Keratinocyte (primary cell): ENCODE data around the gene CDC6. TPM values are rescaled to one million over a fixed set of nuclear protein-coding genes. Genes with fewer than 3 reads are reported as not detected.

Experiments
- DNase-seq: peaks from one replicate; pipeline ENCODE4 v3.0.0-alpha.2; 2011; ENCODE audit warnings: low read depth, missing footprints, low spot score
- FAIRE-seq: peaks from 2 replicates; lab custom pipeline; 2011; peaks lifted over from hg19 to GRCh38; lab: Jason Lieb, UNC
- H2AFZ ChIP-seq: 2 replicates; pipeline ENCODE4 v1.6.0; 2012; ENCODE audit warnings: low read length, control low read depth, inconsistent platforms; ENCODE audit not compliant: control insufficient read depth
- H3K27ac ChIP-seq: 2 replicates; pipeline ENCODE4 v1.5.1; 2011; ENCODE audit warnings: low read length; ENCODE audit not compliant: control insufficient read depth, insufficient read depth
- H3K27me3 ChIP-seq: 3 replicates; pipeline ENCODE4 v1.6.0; 2011; ENCODE audit warnings: low read length; ENCODE audit not compliant: control insufficient read depth, insufficient read depth; ENCODE audit errors: extremely low read depth
- H3K36me3 ChIP-seq, 2 experiments: 2 replicates in 1 of 2; 3 replicates in 1 of 2; pipeline ENCODE4 v1.5.1; 2011; ENCODE audit warnings: low read length in 2 of 2, mild to moderate bottlenecking in 1 of 2; ENCODE audit not compliant: control insufficient read depth in 2 of 2, insufficient read depth in 2 of 2; ENCODE audit errors: extremely low read depth in 1 of 2
- H3K4me1 ChIP-seq: 3 replicates; pipeline ENCODE4 v1.5.1; 2011; ENCODE audit warnings: low read length; ENCODE audit not compliant: control insufficient read depth, insufficient read depth; ENCODE audit errors: extremely low read depth
- H3K4me2 ChIP-seq: 3 replicates; pipeline ENCODE4 v1.6.0; 2011; ENCODE audit warnings: low read depth, low read length; ENCODE audit not compliant: control insufficient read depth, insufficient read depth; ENCODE audit errors: extremely low read depth
- H3K4me3 ChIP-seq, 3 experiments: fragments of 200-600 bp in 1 of 3; sonication (generic) in 1 of 3; 2 replicates in 2 of 3; 3 replicates in 1 of 3; pipeline ENCODE4 v1.5.1; 2011 to 2016; ENCODE audit warnings: low read length in 3 of 3, mild to moderate bottlenecking in 3 of 3, control low read depth in 2 of 3, inconsistent platforms in 1 of 3, low read depth in 1 of 3, mixed read lengths in 1 of 3, mixed run types in 1 of 3, moderate library complexity in 1 of 3; ENCODE audit not compliant: control insufficient read depth in 2 of 3, insufficient read depth in 2 of 3; ENCODE audit errors: extremely low read depth in 1 of 3
- H3K79me2 ChIP-seq: 2 replicates; pipeline ENCODE4 v1.6.0; 2012; ENCODE audit warnings: low read length; ENCODE audit not compliant: control insufficient read depth, insufficient read depth
- H3K9ac ChIP-seq: 3 replicates; pipeline ENCODE4 v1.6.0; 2011; ENCODE audit warnings: low read length; ENCODE audit not compliant: control insufficient read depth, insufficient read depth; ENCODE audit errors: extremely low read depth
- H3K9me1 ChIP-seq: 3 replicates; pipeline ENCODE4 v1.6.0; 2011; ENCODE audit warnings: low read length; ENCODE audit not compliant: control insufficient read depth, insufficient read depth; ENCODE audit errors: extremely low read depth
- H3K9me3 ChIP-seq: 2 replicates; pipeline ENCODE4 v1.5.1; 2012; ENCODE audit warnings: low read depth, low read length; ENCODE audit not compliant: control insufficient read depth
- H4K20me1 ChIP-seq: 3 replicates; pipeline ENCODE4 v1.6.0; 2011; ENCODE audit warnings: low read length; ENCODE audit not compliant: control insufficient read depth, insufficient read depth; ENCODE audit errors: extremely low read depth
- CTCF ChIP-seq, 3 experiments: IDR thresholded peaks in 1 of 3; conservative IDR thresholded peaks in 1 of 3; optimal IDR thresholded peaks in 1 of 3; 2 replicates in 2 of 3; 3 replicates in 1 of 3; pipeline versions ENCODE3 to v1.5.1; 2011; ENCODE audit warnings: low read length in 3 of 3, mild to moderate bottlenecking in 3 of 3, moderate library complexity in 2 of 3, control low read depth in 1 of 3, inconsistent platforms in 1 of 3; ENCODE audit not compliant: insufficient read depth in 2 of 3; ENCODE audit errors: extremely low read depth in 1 of 3
- EZH2 ChIP-seq: IDR thresholded peaks from one replicate; pipeline ENCODE4 v1.6.1; 2012; ENCODE audit warnings: inconsistent platforms, mild to moderate bottlenecking, low read length, moderate library complexity
- dilution Hi-C: fragments of 300-500 bp; cut with MboI; formaldehyde crosslinking; loops from one replicate; pipeline ENCODE4 v1.7.0; 2020; ENCODE audit warnings: low sequenced_read_pairs; ENCODE audit not compliant: extremely low pct_ligation_motif_present
- polyA plus RNA-seq, 5 experiments: library from polyadenylated mRNA; depleted of rRNA in 3 of 5; stranded (reverse) in 3 of 5; stranded (forward) in 1 of 5; unstranded in 1 of 5; fragments of >200 nt; gene quantifications; 1 replicate in 1 of 5; 2 replicates in 3 of 5; 3 replicates in 1 of 5; pipeline versions ENCODE4 v1.2.1 to v1.2.3, GENCODE V29; 2011 to 2012; ENCODE audit warnings: missing spikeins in 2 of 5, low read depth in 1 of 5, low replicate concordance in 1 of 5

Gene CDC6
- polyA plus RNA-seq, 1 donor (not counting 4 experiments of a cell fraction or from before 2014, with no cell fraction given): 28.0 TPM

DNA sequence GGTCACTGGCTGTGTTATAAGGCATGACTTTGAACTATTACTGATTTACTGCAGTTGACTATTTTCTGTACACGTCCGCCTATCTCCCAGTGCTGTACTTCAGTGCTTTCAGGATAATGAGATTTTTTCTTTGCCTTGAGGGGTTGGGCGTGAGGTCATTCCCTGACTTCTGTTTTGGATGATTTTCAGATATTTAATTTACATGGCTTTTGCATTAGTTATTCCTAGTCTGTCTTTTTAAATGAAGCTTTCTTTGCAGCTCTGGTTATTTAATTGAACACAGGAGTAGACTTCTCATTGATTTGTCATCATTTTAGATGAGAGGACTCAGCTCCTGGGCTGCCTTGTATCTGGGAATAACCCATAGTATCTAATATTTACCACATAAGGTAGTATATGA is 44.9 kb upstream of the CDC6 start:
- dilution Hi-C loops: no loop called here
- Histone ChIP-seq H3K4me1 (no peaks in the 10 kb centered on the region), H3K4me2 (no peak overlapping the region), H3K27me3 (no peaks in the 10 kb centered on the region), H3K9me3 (no peaks in the 10 kb centered on the region), H4K20me1 (peaks cover 4% of the 10 kb centered on the region), H2AFZ (no peak overlapping the region), H3K79me2 (peaks cover 72% of the 10 kb centered on the region), H3K9ac (no peak overlapping the region), H3K9me1 (no peaks in the 10 kb centered on the region), H3K4me3 (no peak overlapping the region), H3K27ac (no peak overlapping the region), H3K36me3 (peaks cover 3 to 4% of the 10 kb centered on the region in 2 experiments)
- no peak for TF ChIP-seq EZH2
- TF ChIP-seq CTCF (optimal IDR thresholded peaks at IDR 0.05 in 1 of 3, IDR thresholded peaks at IDR 0.05 in 1 of 3, conservative IDR thresholded peaks at IDR 0.05 in 1 of 3; ENCODE audit: extremely low read depth in 1 of 3, insufficient read depth in 2 of 3, low read length in 3 of 3): no peak
- no peak for DNase-seq
- no peak for FAIRE-seq

GRCh38 chr17:40243761-40244160 is 43.9 kb upstream of the CDC6 start:
- TF ChIP-seq EZH2: no peak
- FAIRE-seq (no peak), DNase-seq (no peak)
- Histone ChIP-seq H3K9me1 (no peaks in the 10 kb centered on the region), H3K27me3 (no peaks in the 10 kb centered on the region), H2AFZ (no peak overlapping the region), H3K79me2 (peaks cover 78% of the 10 kb centered on the region), H3K4me2 (no peak overlapping the region), H3K9me3 (no peaks in the 10 kb centered on the region), H4K20me1 (peaks cover 4% of the 10 kb centered on the region), H3K4me1 (no peaks in the 10 kb centered on the region), H3K27ac (no peak overlapping the region), H3K9ac (no peak overlapping the region), H3K4me3 (no peak overlapping the region), H3K36me3 (peaks cover 3 to 4% of the 10 kb centered on the region in 2 experiments)
- dilution Hi-C loops: no loop called here

GRCh38 chr17:40244255-40244654 is 43.4 kb upstream of the CDC6 start:
- dilution Hi-C loops: no loop called here
- Histone ChIP-seq H3K9me1 (no peaks in the 10 kb centered on the region), H3K4me2 (no peak overlapping the region), H3K79me2 (peaks cover 82% of the 10 kb centered on the region), H3K9ac (no peak overlapping the region), H2AFZ (no peak overlapping the region), H3K4me1 (no peaks in the 10 kb centered on the region), H3K27ac (no peak overlapping the region), H3K27me3 (no peaks in the 10 kb centered on the region), H3K4me3 (no peak overlapping the region), H3K9me3 (no peaks in the 10 kb centered on the region), H4K20me1 (peaks cover 4% of the 10 kb centered on the region), H3K36me3 (peaks cover 3 to 4% of the 10 kb centered on the region in 2 experiments)
- FAIRE-seq (no peak), DNase-seq (no peak)
- TF ChIP-seq CTCF (optimal IDR thresholded peaks at IDR 0.05 in 1 of 3, IDR thresholded peaks at IDR 0.05 in 1 of 3, conservative IDR thresholded peaks at IDR 0.05 in 1 of 3; ENCODE audit: extremely low read depth in 1 of 3, insufficient read depth in 2 of 3, low read length in 3 of 3) (no peak), EZH2 (no peak)
